Stomach (tissue), 9 donors: ENCODE results near the gene PRDX2. TPM values are rescaled to one million over a fixed set of nuclear protein-coding genes. Genes with fewer than 3 reads are reported as not detected.
"Not testable (repeated sequence)": the region's sequence is repeated elsewhere in the genome, so short reads cannot be mapped to it uniquely, and the experiment has no call there.

Experiments used
- DNase-seq, 2 donors: peaks; one replicate each; pipeline versions ENCODE4 v3.0.0 to v3.0.0-alpha.2; 2013 to 2019
- H3K27ac ChIP-seq, 5 donors: fragments of 200-600 bp in 4 of 5; sonication (generic) in 4 of 5; one replicate each; pipeline ENCODE4 v1.5.1; 2013 to 2019; ENCODE audit warnings: mild to moderate bottlenecking in 1 of 5, moderate library complexity in 1 of 5
- H3K27me3 ChIP-seq, 3 donors: fragments of 200-600 bp; sonication (generic); one replicate each; pipeline ENCODE4 v1.5.1; 2017 to 2019; ENCODE audit warnings: mixed run types in 1 of 3
- H3K36me3 ChIP-seq, 4 donors: fragments of 200-600 bp; sonication (generic); 1 replicate in 3 of 4; 2 replicates in 1 of 4; pipeline ENCODE4 v1.5.1; 2016 to 2019
- H3K4me1 ChIP-seq, 4 donors: fragments of 200-600 bp; sonication (generic); one replicate each; pipeline ENCODE4 v1.5.1; 2016 to 2019
- H3K4me3 ChIP-seq, 4 donors: fragments of 200-600 bp; sonication (generic) in 3 of 4; one replicate each; pipeline ENCODE4 v1.5.1; 2016 to 2019; ENCODE audit warnings: mild to moderate bottlenecking in 1 of 4
- H3K9me3 ChIP-seq, 4 donors: fragments of 200-600 bp; sonication (generic); one replicate each; pipeline ENCODE4 v1.5.1; 2016 to 2019
- EP300 ChIP-seq: sonication (generic); formaldehyde crosslinking; IDR thresholded peaks from one replicate; pipeline ENCODE4 v1.6.1; 2017; ENCODE audit warnings: antibody characterized with exemption
- POLR2A ChIP-seq, 4 donors: fragments of 450-650 bp; IDR thresholded peaks; one replicate each; pipeline ENCODE4 v1.6.1; 2016; ENCODE audit warnings: antibody characterized with exemption in 4 of 4, control low read depth in 2 of 4, mild to moderate bottlenecking in 1 of 4, moderate library complexity in 1 of 4
- POLR2AphosphoS5 ChIP-seq, 3 donors: sonication (generic); formaldehyde crosslinking; IDR thresholded peaks; one replicate each; pipeline ENCODE4 v1.6.1; 2016; ENCODE audit warnings: antibody characterized with exemption in 3 of 3
- WGBS, 5 donors: extraction: QIAGEN DNeasy Blood & Tissue Kit in 3 of 5; methylation state at CpG; one replicate each; pipeline versions ENCODE4 v1.1.5 to v1.1.7; 2013 to 2018; 5-methylcytosine and 5-hydroxymethylcytosine counted together
- intact Hi-C: fragments of 100-400 bp; cut with DNase I; formaldehyde crosslinking; loops from one replicate; pipeline ENCODE4 v1.15.1; 2023; ENCODE audit warnings: low total_unique reads
- polyA plus RNA-seq, 3 donors: library from polyadenylated mRNA; stranded (reverse); fragments of 200-250 nt; gene quantifications; one replicate each; pipeline ENCODE4 v1.2.3, GENCODE V29; 2013
- total RNA-seq, 5 donors: library from RNA; depleted of rRNA; stranded (reverse); fragments of >200 nt; gene quantifications; one replicate each; pipeline versions ENCODE4 v1.1.0 to v1.2.3, GENCODE V29; 2014 to 2016
- TF ChIP-seq, protein P1 (sequence below), 7 experiments: fragments of 450-650 bp in 4 of 7; fragments of 200-600 bp in 3 of 7; sonication (generic) in 3 of 7; IDR thresholded peaks; one replicate each; pipeline ENCODE4 v1.5.1; 2016 to 2019; ENCODE audit warnings: antibody characterized with exemption in 7 of 7, control low read depth in 2 of 7, mild to moderate bottlenecking in 1 of 7
- donor health status: healthy with polysubstance abuse.
- donor health status: Bipolar disorder and iron deficiency.
- donor health status: healthy.

Gene PRDX2
- total and polyA plus RNA-seq, 8 donors = 118 to 284 (median 226) TPM

DNA sequence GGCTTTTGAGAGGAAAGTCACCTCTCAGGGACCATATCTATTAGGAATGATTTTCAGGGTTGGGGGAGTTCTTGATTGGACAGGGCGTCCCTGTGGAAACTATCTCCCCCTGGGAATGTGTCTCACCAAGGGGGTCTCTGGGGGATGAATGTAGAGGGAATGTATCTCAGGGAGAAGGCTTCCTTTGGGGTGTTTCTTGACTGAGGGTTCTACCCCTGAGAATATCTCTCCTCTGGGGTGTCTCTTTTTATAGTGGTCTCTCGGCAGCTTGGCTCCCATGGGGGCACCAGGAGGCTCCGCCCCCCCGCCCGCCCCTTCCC lies 31.8 kb upstream of the PRDX2 start:
- Histone ChIP-seq H3K9me3 (no peaks in the 10 kb centered on the region), H3K36me3 (no peaks in the 10 kb centered on the region), H3K27me3 (peaks cover 33 to 100% (median 93%) of the 10 kb centered on the region in 3 donors), H3K4me3 (peak overlapping the region; percentile 45 to 65 (median 48)), H3K27ac (no peak overlapping the region), H3K4me1 (peaks cover 17 to 52% (median 45%) of the 10 kb centered on the region in 4 donors)
- DNase-seq = no peak
- 1 to 4% (median 3%) methylated on average over 2 to 5 of the region's 5 CpGs for WGBS, 5 donors
- intact Hi-C loops = no loop called here
- TF ChIP-seq, protein P1, sequence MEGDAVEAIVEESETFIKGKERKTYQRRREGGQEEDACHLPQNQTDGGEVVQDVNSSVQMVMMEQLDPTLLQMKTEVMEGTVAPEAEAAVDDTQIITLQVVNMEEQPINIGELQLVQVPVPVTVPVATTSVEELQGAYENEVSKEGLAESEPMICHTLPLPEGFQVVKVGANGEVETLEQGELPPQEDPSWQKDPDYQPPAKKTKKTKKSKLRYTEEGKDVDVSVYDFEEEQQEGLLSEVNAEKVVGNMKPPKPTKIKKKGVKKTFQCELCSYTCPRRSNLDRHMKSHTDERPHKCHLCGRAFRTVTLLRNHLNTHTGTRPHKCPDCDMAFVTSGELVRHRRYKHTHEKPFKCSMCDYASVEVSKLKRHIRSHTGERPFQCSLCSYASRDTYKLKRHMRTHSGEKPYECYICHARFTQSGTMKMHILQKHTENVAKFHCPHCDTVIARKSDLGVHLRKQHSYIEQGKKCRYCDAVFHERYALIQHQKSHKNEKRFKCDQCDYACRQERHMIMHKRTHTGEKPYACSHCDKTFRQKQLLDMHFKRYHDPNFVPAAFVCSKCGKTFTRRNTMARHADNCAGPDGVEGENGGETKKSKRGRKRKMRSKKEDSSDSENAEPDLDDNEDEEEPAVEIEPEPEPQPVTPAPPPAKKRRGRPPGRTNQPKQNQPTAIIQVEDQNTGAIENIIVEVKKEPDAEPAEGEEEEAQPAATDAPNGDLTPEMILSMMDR (IDR thresholded peaks at IDR 0.05) = no peak
- TF ChIP-seq POLR2A (IDR thresholded peaks at IDR 0.05) (no peak), POLR2AphosphoS5 (IDR thresholded peaks at IDR 0.05) (no peak), EP300 (no peak)

DNA sequence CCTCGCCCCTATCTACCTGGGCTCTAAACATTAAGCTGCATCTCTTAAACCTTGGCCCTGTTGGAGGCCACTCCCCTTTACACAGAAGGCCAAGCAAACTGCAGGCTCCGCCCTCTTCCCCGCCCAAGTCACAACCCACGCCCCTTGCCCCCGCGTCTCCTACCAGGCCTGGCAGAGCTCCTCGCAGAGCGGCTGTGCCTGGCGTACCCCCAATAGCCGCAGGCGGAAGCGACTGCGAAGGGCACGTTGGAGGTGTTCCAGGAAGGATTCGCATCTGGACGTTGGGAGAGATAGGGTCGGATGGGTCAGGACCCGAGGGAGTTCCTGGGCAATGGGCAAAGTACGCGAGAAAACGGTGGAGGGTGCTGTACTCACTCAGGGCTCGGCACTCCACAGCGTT lies 26.9 kb upstream of the PRDX2 start:
- H3K27me3 ChIP-seq = peaks cover 21 to 100% (median 81%) of the 10 kb centered on the region in 3 donors

DNA sequence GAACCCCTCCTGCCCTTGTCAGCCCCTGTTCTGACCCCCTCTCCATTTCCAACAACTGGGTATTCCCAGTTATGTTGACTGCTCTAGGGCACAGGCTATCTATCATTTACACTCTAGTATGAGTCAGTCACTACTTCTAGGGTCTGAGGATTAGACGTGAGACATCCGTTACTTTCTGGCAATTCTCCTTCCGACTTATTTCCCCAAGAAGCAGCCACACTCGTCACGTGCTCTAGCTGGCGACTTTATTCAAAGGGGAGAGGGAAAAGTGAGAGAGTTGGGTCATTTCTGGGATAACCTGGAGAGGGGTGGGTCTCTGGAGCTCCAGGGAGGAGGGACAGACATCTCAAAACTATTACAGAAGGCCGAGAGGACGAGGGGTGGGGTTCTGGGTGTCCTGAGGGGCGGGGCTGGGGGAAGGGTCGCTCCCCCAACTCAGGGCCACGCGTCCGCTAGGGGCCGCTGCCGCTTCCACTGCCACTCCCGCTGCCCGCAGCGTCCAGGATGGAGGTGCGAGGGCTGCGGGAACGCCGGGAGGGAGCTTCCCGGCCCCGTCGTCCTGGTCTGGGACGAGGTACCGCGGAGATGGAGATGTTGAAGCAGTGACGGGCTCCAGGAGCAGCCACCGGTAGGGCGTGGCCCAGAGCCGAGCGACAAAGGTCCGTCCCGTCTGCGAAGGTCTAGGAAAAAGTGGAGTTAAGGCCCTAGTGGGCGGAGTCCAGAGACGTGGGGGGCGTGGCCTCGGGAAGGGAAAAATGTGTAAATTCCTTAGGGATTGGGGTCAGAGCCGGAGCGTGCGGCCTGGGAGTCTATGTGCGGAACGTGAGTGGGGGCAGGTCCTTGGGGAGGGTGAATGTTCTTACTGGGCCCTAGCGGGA lies 23.9 kb upstream of the PRDX2 start:
- Histone ChIP-seq H3K4me3 (peak overlapping the region in 1 of 4 donors; percentile 4), H3K9me3 (peaks cover 0 to 9% (median 2%) of the 10 kb centered on the region in 4 donors), H3K4me1 (peaks cover 0 to 20% (median 16%) of the 10 kb centered on the region in 4 donors), H3K36me3 (no peaks in the 10 kb centered on the region), H3K27ac (no peak overlapping the region), H3K27me3 (peaks cover 0 to 78% (median 56%) of the 10 kb centered on the region in 3 donors)
- TF ChIP-seq POLR2AphosphoS5 (IDR thresholded peaks at IDR 0.05) = no peak
- TF ChIP-seq, protein P1 (IDR thresholded peaks at IDR 0.05) = peak in 2 of 7 experiments; percentile 28 to 29
- DNase-seq = peak; percentile 30 to 63
- intact Hi-C loops = no loop called here
- WGBS, 5 donors = 5 to 7% (median 6%) methylated on average over 30 to 46 of the region's 46 CpGs

More for the DNA sequence above, 26.9 kb upstream of the PRDX2 start:
- DNase-seq = peak; percentile 49 to 65
- Histone ChIP-seq H3K9me3 (no peaks in the 10 kb centered on the region), H3K36me3 (no peaks in the 10 kb centered on the region), H3K4me1 (peaks cover 3 to 34% (median 29%) of the 10 kb centered on the region in 4 donors), H3K4me3 (no peak overlapping the region), H3K27ac (no peak overlapping the region)
- 5 to 7% (median 6%) methylated on average over 23 of the region's 23 CpGs for WGBS, 5 donors
- TF ChIP-seq EP300 (no peak), POLR2AphosphoS5 (IDR thresholded peaks at IDR 0.05) (no peak), POLR2A (IDR thresholded peaks at IDR 0.05) (no peak)
- TF ChIP-seq, protein P1 (IDR thresholded peaks at IDR 0.05) = no peak
- intact Hi-C loops = no loop called here

DNA sequence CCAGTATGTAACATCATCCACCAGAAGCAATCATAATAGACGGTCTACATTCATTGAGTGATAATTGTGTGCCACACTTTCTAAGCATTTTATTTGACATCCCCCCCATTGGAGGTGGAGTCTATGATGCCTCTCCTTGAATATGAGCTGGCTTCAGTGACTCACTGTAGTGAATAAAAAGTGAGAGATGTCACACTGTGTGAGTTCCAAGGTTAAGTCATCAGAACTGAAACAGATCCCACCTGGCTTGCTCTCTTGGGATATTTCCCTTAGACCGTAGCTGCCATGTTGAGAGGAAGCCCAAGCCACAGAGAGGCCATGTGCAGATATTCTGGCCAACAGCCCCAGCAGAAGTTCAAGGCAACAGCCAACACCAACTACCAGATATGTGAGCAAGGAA lies 20.2 kb upstream of the PRDX2 start:
- TF ChIP-seq EP300 = no peak
- TF ChIP-seq, protein P1 (IDR thresholded peaks at IDR 0.05) = no peak
- no peak for TF ChIP-seq POLR2A (IDR thresholded peaks at IDR 0.05)
- TF ChIP-seq POLR2AphosphoS5 (IDR thresholded peaks at IDR 0.05) = no peak
- no peaks in the 10 kb centered on the region for H3K36me3 ChIP-seq
- intact Hi-C loops = no loop called here
- no peak overlapping the region for H3K4me3 ChIP-seq
- no peak for DNase-seq
- no peak overlapping the region for H3K27ac ChIP-seq
- H3K27me3 ChIP-seq = peaks cover 0 to 41% (median 21%) of the 10 kb centered on the region in 3 donors
- peaks cover 0 to 10% (median 8%) of the 10 kb centered on the region in 4 donors for H3K4me1 ChIP-seq
- 82 to 90% (median 86%) methylated on average over 2 of the region's 2 CpGs for WGBS, 5 donors
- peaks cover 0 to 9% (median 2%) of the 10 kb centered on the region in 4 donors for H3K9me3 ChIP-seq

DNA sequence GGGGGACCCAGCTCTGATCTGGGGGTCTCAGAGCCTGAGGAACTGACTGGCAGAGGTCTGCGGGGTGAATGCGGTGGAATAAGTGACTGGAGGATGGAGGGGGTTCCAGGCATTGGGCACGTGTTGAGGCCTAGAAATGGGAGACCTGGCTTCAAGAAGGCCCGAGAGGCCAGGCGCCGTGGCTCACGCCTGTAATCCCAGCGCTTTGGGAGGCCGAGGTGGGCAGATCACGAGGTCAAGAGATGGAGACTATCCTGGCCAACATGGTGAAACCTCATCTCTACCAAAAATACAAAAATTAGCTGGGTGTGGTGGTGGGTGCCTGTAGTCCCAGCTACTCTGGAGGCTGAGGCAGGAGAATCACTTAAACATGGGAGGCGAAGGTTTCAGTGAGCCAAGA lies 16.2 kb upstream of the PRDX2 start:
- H3K4me3 ChIP-seq, intact Hi-C loops, DNase-seq, H3K4me1 ChIP-seq, H3K27me3 ChIP-seq, H3K27ac ChIP-seq, H3K9me3 ChIP-seq: not testable (repeated sequence)
- WGBS, 5 donors = 93 to 94% (median 93%) methylated on average over 11 of the region's 11 CpGs
- H3K36me3 ChIP-seq = peaks cover 0 to 20% (median 17%) of the 10 kb centered on the region in 4 donors

DNA sequence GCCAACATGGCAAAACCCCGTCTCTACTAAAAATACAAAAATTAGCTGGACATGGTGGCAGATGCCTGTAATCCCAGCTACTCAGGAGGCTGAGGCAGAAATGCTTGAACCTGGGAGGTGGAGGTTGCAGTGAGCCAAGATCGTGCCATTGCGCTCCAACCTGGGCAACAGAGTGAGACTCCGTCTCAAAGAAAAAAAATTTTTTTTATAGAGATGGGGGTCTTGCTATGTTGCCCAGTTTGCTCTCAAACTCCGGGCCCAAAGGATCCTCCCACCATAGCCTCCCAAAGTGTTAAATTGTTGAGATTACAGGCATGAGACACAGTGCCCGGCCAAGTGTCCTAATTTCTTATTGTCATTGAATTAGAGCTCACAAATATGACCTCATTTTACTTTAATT lies 15.6 kb upstream of the PRDX2 start:
- DNase-seq, H3K9me3 ChIP-seq: not testable (repeated sequence)
- 94 to 95% (median 94%) methylated on average over 6 of the region's 6 CpGs for WGBS, 5 donors

More for the DNA sequence above, 15.6 kb upstream of the PRDX2 start:
- H3K4me1 ChIP-seq, H3K4me3 ChIP-seq, H3K27ac ChIP-seq, intact Hi-C loops, H3K27me3 ChIP-seq: not testable (repeated sequence)
- H3K36me3 ChIP-seq = peaks cover 0 to 26% (median 21%) of the 10 kb centered on the region in 4 donors
